ENCODE results near the gene FOXN1. TPM values are rescaled to one million over a fixed set of nuclear protein-coding genes. Genes with fewer than 3 reads are reported as not detected.

Gene FOXN1
- total RNA-seq, 1 donor: not detected

- DNase-seq (ENCODE audit: insufficient read length, low spot score, missing footprints): no peak
- Histone ChIP-seq H3K9me3 (ENCODE audit: low read depth, low read length) (no peaks in the 10 kb centered on the region), H4K20me1 (ENCODE audit: insufficient read depth, low read length) (peaks cover 2% of the 10 kb centered on the region), H3K79me2 (ENCODE audit: insufficient read depth, low read length) (no peaks in the 10 kb centered on the region), H3K27ac (ENCODE audit: low read depth, low read length) (no peak overlapping the region), H3K4me2 (ENCODE audit: insufficient read depth, low read length) (no peak overlapping the region), H2AFZ (ENCODE audit: low read length) (no peak overlapping the region), H3K4me1 (ENCODE audit: insufficient read depth, low read length) (peaks cover 16% of the 10 kb centered on the region), H3K4me3 (ENCODE audit: insufficient read depth, low read length) (no peak overlapping the region), H3K27me3 (ENCODE audit: insufficient read depth, low read length) (peaks cover 50% of the 10 kb centered on the region), H3K36me3 (ENCODE audit: insufficient read depth, low read length) (no peaks in the 10 kb centered on the region)
- no peak for TF ChIP-seq CTCF (IDR thresholded peaks at IDR 0.05; ENCODE audit: extremely low read depth, low read depth, low read length)
Observed at GRCh38 chr17:28470914-28471366, 35.2 kb upstream of the FOXN1 start.

- H3K36me3 ChIP-seq (ENCODE audit: insufficient read depth, low read length): no peaks in the 10 kb centered on the region
- no peak for TF ChIP-seq CTCF (IDR thresholded peaks at IDR 0.05; ENCODE audit: extremely low read depth, low read depth, low read length)
- peaks cover 8% of the 10 kb centered on the region for H3K4me1 ChIP-seq (ENCODE audit: insufficient read depth, low read length)
- H3K9me3 ChIP-seq (ENCODE audit: low read depth, low read length): no peaks in the 10 kb centered on the region
- H3K27ac ChIP-seq (ENCODE audit: low read depth, low read length): no peak overlapping the region
- H2AFZ ChIP-seq (ENCODE audit: low read length): no peak overlapping the region
- H3K4me3 ChIP-seq (ENCODE audit: insufficient read depth, low read length): no peak overlapping the region
- no peaks in the 10 kb centered on the region for H3K79me2 ChIP-seq (ENCODE audit: insufficient read depth, low read length)
- DNase-seq (ENCODE audit: insufficient read length, low spot score, missing footprints): no peak
- H4K20me1 ChIP-seq (ENCODE audit: insufficient read depth, low read length): no peaks in the 10 kb centered on the region
- H3K4me2 ChIP-seq (ENCODE audit: insufficient read depth, low read length): no peak overlapping the region
- H3K27me3 ChIP-seq (ENCODE audit: insufficient read depth, low read length): peaks cover 49% of the 10 kb centered on the region
Observed at GRCh38 chr17:28471531-28472342, 34.4 kb upstream of the FOXN1 start.

DNA sequence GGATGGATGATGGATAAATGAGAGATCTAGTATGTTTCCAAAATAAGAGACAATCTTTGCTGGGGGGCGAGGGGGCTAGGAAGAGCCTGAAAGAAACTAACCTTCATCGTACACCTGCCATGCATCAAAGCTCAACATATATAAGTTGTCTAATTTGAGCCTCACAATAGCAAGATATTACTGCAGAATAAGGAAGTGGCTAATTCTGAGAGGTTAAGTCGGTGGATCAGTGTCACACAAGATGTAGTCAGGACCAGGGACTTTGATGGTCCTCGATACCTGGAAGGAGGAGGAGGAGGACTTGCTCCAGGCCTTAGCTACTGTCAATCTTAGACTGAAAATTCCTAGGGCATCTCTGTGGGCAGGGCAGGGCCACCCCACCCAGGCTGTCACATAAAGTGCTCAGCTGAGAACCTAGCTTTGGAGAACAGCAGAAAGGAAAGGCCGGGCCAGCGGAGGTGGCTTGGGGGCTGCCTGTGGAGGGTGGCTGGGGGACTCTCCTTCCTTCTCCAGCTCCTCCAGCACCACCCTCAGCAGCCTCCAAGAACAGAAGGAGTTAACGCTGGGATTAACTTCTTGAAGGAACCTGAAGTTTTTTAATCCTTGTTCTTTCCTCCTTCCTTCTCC, 33.2 kb upstream of the FOXN1 start:
- H3K36me3 ChIP-seq (ENCODE audit: insufficient read depth, low read length): no peaks in the 10 kb centered on the region
- no peaks in the 10 kb centered on the region for H3K9me3 ChIP-seq (ENCODE audit: low read depth, low read length)
- H3K27me3 ChIP-seq (ENCODE audit: insufficient read depth, low read length): peaks cover 49% of the 10 kb centered on the region
- H2AFZ ChIP-seq (ENCODE audit: low read length): no peak overlapping the region
- no peak for TF ChIP-seq CTCF (IDR thresholded peaks at IDR 0.05; ENCODE audit: extremely low read depth, low read depth, low read length)
- no peak overlapping the region for H3K27ac ChIP-seq (ENCODE audit: low read depth, low read length)
- H3K79me2 ChIP-seq (ENCODE audit: insufficient read depth, low read length): no peaks in the 10 kb centered on the region
- no peak overlapping the region for H3K4me3 ChIP-seq (ENCODE audit: insufficient read depth, low read length)
- peak; percentile 43 for DNase-seq (ENCODE audit: insufficient read length, low spot score, missing footprints)
- no peaks in the 10 kb centered on the region for H4K20me1 ChIP-seq (ENCODE audit: insufficient read depth, low read length)
- H3K4me1 ChIP-seq (ENCODE audit: insufficient read depth, low read length): no peaks in the 10 kb centered on the region
- H3K4me2 ChIP-seq (ENCODE audit: insufficient read depth, low read length): no peak overlapping the region

DNA sequence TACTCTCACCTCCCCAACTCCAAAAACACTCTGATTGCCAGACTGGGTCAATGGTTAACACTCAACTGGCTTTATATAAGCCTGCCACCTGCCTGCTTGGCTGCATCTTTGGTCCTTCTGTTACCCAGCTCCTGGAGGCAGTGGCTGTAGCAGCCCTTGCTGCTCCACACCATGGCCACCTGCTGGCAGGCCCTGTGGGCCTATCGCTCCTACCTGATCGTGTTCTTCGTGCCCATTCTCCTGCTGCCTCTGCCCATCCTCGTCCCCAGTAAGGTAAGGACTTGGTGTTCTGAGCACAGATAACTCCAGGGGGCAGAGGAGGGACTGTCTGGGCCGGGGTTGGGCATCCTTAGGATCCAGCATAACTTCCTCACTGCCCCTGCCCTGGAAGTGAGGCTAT, 32.6 kb upstream of the FOXN1 start, which contains the start of gene SLC13A2:
SLC13A2 (plus strand) TSS at position 103 of the 400 bp plus-strand sequence; CDS start at position 172, 69 bp downstream.
- Histone ChIP-seq H2AFZ (ENCODE audit: low read length) (no peak within 1 kb of the TSS), H3K27ac (ENCODE audit: low read depth, low read length) (no peak within 1 kb of the TSS), H3K79me2 (ENCODE audit: insufficient read depth, low read length) (no peaks in the 10 kb centered on the region), H3K36me3 (ENCODE audit: insufficient read depth, low read length) (no peaks in the 10 kb centered on the region), H3K4me3 (ENCODE audit: insufficient read depth, low read length) (no peak within 1 kb of the TSS), H3K4me1 (ENCODE audit: insufficient read depth, low read length) (no peaks in the 10 kb centered on the region), H3K9me3 (ENCODE audit: low read depth, low read length) (no peaks in the 10 kb centered on the region), H3K4me2 (ENCODE audit: insufficient read depth, low read length) (no peak within 1 kb of the TSS), H3K27me3 (ENCODE audit: insufficient read depth, low read length) (peaks cover 46% of the 10 kb centered on the region), H4K20me1 (ENCODE audit: insufficient read depth, low read length) (no peaks in the 10 kb centered on the region)
- no peak for TF ChIP-seq CTCF (IDR thresholded peaks at IDR 0.05; ENCODE audit: extremely low read depth, low read depth, low read length)
- DNase-seq (ENCODE audit: insufficient read length, low spot score, missing footprints): no peak
